ENCODE results near the gene LNX1. TPM values are rescaled to one million over a fixed set of nuclear protein-coding genes. Genes with fewer than 3 reads are reported as not detected.

Gene LNX1
- total RNA-seq, 1 donor from 2014 or later = 7.0 TPM

GRCh38 chr4:53538756-53539155 lies 52.5 kb downstream of the LNX1 start:
- ATAC-seq (no peak), DNase-seq (ENCODE audit: low spot score) (no peak)

GRCh38 chr4:53537606-53538005 lies 53.7 kb downstream of the LNX1 start:
- DNase-seq (ENCODE audit: low spot score) = no peak
- peak; percentile 26 for ATAC-seq

- ATAC-seq (peak; percentile 81), DNase-seq (ENCODE audit: low spot score) (no peak)
These were observed 55.0 kb downstream of the LNX1 start for GRCh38 chr4:53536328-53536727.

- no peak for ATAC-seq
- DNase-seq (ENCODE audit: low spot score) = no peak
These were observed 55.7 kb downstream of the LNX1 start for GRCh38 chr4:53535567-53535966.

- ATAC-seq = no peak
- no peak for DNase-seq (ENCODE audit: low spot score)
These were observed 56.6 kb downstream of the LNX1 start for GRCh38 chr4:53534684-53535083.

- DNase-seq (ENCODE audit: low spot score) = no peak
- no peak for ATAC-seq
These were observed 58.8 kb downstream of the LNX1 start for GRCh38 chr4:53532521-53532920.

GRCh38 chr4:53531585-53532224 lies 59.6 kb downstream of the LNX1 start:
- DNase-seq (ENCODE audit: low spot score) (no peak), ATAC-seq (no peak)

GRCh38 chr4:53529025-53529424 lies 62.3 kb downstream of the LNX1 start:
- ATAC-seq = no peak
- DNase-seq (ENCODE audit: low spot score) = no peak

GRCh38 chr4:53527930-53528329 lies 63.4 kb downstream of the LNX1 start:
- DNase-seq (ENCODE audit: low spot score) = no peak
- ATAC-seq = peak; percentile 38

GRCh38 chr4:53527326-53527725 lies 64.0 kb downstream of the LNX1 start:
- no peak for DNase-seq (ENCODE audit: low spot score)
- peak; percentile 21 for ATAC-seq

GRCh38 chr4:53522334-53522733 lies 69.0 kb downstream of the LNX1 start:
- DNase-seq (ENCODE audit: low spot score) (no peak), ATAC-seq (no peak)

GRCh38 chr4:53520116-53520515 lies 71.2 kb downstream of the LNX1 start:
- DNase-seq (ENCODE audit: low spot score) (no peak), ATAC-seq (no peak)

GRCh38 chr4:53518807-53519206 lies 72.5 kb downstream of the LNX1 start:
- ATAC-seq = no peak
- no peak for DNase-seq (ENCODE audit: low spot score)

- no peak for ATAC-seq
- DNase-seq (ENCODE audit: low spot score) = no peak
These were observed 76.2 kb downstream of the LNX1 start for GRCh38 chr4:53515076-53515475.

- ATAC-seq (no peak), DNase-seq (ENCODE audit: low spot score) (no peak)
These were observed 76.8 kb downstream of the LNX1 start for GRCh38 chr4:53514509-53514908.

- DNase-seq (ENCODE audit: low spot score) = no peak
These were observed 78.7 kb downstream of the LNX1 start for GRCh38 chr4:53512608-53513007.

GRCh38 chr4:53511014-53511413 lies 80.3 kb downstream of the LNX1 start:
- DNase-seq (ENCODE audit: low spot score) (no peak), ATAC-seq (no peak)

More at GRCh38 chr4:53512608-53513007, 78.7 kb downstream of the LNX1 start:
- no peak for ATAC-seq

- no peak for DNase-seq (ENCODE audit: low spot score)
- ATAC-seq = no peak
These were observed 81.0 kb downstream of the LNX1 start for GRCh38 chr4:53510321-53510720.

- DNase-seq (ENCODE audit: low spot score) (no peak), ATAC-seq (peak; percentile 59)
These were observed 82.8 kb downstream of the LNX1 start for GRCh38 chr4:53508446-53508845.

- DNase-seq (ENCODE audit: low spot score) (peak; percentile 91), ATAC-seq (peak; percentile 93)
These were observed 83.5 kb downstream of the LNX1 start for GRCh38 chr4:53507671-53508286.

GRCh38 chr4:53507058-53507457 lies 84.2 kb downstream of the LNX1 start:
- DNase-seq (ENCODE audit: low spot score) (no peak), ATAC-seq (peak; percentile 13)

- ATAC-seq = peak; percentile 14
- DNase-seq (ENCODE audit: low spot score) = no peak
These were observed 85.3 kb downstream of the LNX1 start for GRCh38 chr4:53505947-53506346.

GRCh38 chr4:53502094-53502493 lies 89.2 kb downstream of the LNX1 start:
- ATAC-seq = no peak
- no peak for DNase-seq (ENCODE audit: low spot score)

Measured in left lobe of liver (tissue), 2 donors.